ENCODE results near the gene CCDC57. TPM values are rescaled to one million over a fixed set of nuclear protein-coding genes. Genes with fewer than 3 reads are reported as not detected.

The CCDC57 gene
- total and polyA plus RNA-seq, 9 of the 15 experiments (the other 6 are each of a cell fraction or from before 2014, with no cell fraction given) = 0.83 to 36.2 (median 13.6) TPM

- TF ChIP-seq ZBTB43 (CRISPR knock-in tag; IDR thresholded peaks at IDR 0.05) (no peak), TEAD1 (CRISPR knock-in tag; IDR thresholded peaks at IDR 0.05) (0 out of 4 replicates have a peak, but pooled peaks of 1 of the 2 experiments have one; percentile 58), THAP12 (CRISPR knock-in tag; IDR thresholded peaks at IDR 0.05) (no peak), CBX5 (IDR thresholded peaks at IDR 0.05; ENCODE audit: borderline replicate concordance, low read depth) (no peak), ASH1L (IDR thresholded peaks at IDR 0.05; ENCODE audit: borderline replicate concordance, low read depth, partially characterized antibody) (no peak), MNT (conservative IDR thresholded peaks at IDR 0.05) (peak in 1 of 2 experiments; percentile 74; a peak in 2 of 4 replicates), GTF2A2 (tag; IDR thresholded peaks at IDR 0.05) (no peak), ZNF668 (CRISPR knock-in tag; IDR thresholded peaks at IDR 0.05) (no peak), GTF2B (IDR thresholded peaks at IDR 0.05; ENCODE audit: extremely low read depth, insufficient read length) (no peak), ZNF449 (CRISPR knock-in tag; IDR thresholded peaks at IDR 0.05) (no peak), ZBED1 (IDR thresholded peaks at IDR 0.05) (no peak), KDM1A (IDR thresholded peaks at IDR 0.05) (no peak), CHD1 (IDR thresholded peaks at IDR 0.05; ENCODE audit: low read length) (no peak), HMGN3 (IDR thresholded peaks at IDR 0.05; ENCODE audit: borderline replicate concordance, extremely low read depth, insufficient read length, low read depth, low read length) (no peak), CTBP1 (IDR thresholded peaks at IDR 0.05; ENCODE audit: borderline replicate concordance) (peak; percentile 58; the same call in 1 of the 2 replicates), IRF9 (tag; IDR thresholded peaks at IDR 0.05) (no peak), ELF2 (CRISPR knock-in tag; IDR thresholded peaks at IDR 0.05) (no peak), RBM14 (IDR thresholded peaks at IDR 0.05; ENCODE audit: borderline replicate concordance, insufficient read depth, low read depth, low read length) (no peak), HMG20B (CRISPR knock-in tag; IDR thresholded peaks at IDR 0.05) (no peak)
These were observed 26.0 kb upstream of the CCDC57 start (continued) for GRCh38 chr17:82238472-82239201.
